ENCODE measurements around the gene LRBA. TPM values are rescaled to one million over a fixed set of nuclear protein-coding genes. Genes with fewer than 3 reads are reported as not detected.

The LRBA gene
- total RNA-seq, 1 experiment from 2014 or later, result 69.1 TPM

- TF ChIP-seq ARID4B (CRISPR knock-in tag; IDR thresholded peaks at IDR 0.05; ENCODE audit: borderline replicate concordance), result no peak
- TF ChIP-seq, protein P1, sequence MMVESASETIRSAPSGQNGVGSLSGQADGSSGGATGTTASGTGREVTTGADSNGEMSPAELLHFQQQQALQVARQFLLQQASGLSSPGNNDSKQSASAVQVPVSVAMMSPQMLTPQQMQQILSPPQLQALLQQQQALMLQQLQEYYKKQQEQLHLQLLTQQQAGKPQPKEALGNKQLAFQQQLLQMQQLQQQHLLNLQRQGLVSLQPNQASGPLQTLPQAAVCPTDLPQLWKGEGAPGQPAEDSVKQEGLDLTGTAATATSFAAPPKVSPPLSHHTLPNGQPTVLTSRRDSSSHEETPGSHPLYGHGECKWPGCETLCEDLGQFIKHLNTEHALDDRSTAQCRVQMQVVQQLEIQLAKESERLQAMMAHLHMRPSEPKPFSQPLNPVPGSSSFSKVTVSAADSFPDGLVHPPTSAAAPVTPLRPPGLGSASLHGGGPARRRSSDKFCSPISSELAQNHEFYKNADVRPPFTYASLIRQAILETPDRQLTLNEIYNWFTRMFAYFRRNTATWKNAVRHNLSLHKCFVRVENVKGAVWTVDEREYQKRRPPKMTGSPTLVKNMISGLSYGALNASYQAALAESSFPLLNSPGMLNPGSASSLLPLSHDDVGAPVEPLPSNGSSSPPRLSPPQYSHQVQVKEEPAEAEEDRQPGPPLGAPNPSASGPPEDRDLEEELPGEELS (CRISPR knock-in tag; IDR thresholded peaks at IDR 0.05), result no peak
- no peak for TF ChIP-seq TP53 (CRISPR knock-in tag; IDR thresholded peaks at IDR 0.05)
Measured at GRCh38 chr4:150853882-150854281, 161.2 kb downstream of the LRBA start (continued).

DNA sequence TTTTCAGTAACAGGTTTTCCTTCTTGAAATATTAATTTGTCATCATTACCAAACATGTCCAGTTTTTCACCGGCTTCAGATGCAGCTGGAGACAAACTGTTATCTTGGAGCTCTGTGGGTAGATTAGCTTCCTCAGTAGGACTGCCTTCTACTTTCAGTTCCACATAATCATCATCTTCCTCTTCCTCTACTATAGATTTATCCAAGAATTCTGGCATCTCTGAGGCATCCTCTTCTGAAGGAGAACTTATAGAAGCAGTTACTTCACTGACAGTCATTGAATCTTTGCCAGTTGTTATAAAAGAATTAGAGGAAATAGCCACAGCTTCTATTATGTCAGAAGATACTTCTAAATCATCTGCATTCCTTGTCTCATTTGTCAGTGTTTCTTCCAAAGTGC, 162.9 kb downstream of the LRBA start:
- Mint-ChIP-seq H3K27me3 (ENCODE audit: low read depth) (no peaks in the 10 kb centered on the region), H3K4me3 (no peak overlapping the region), H3K36me3 (peaks cover 41% of the 10 kb centered on the region), H3K27ac (no peak overlapping the region), H3K9me3 (no peaks in the 10 kb centered on the region), H3K4me1 (peaks cover 8% of the 10 kb centered on the region)
- ChIA-PET POLR2A (no interaction called here), CTCF (interaction anchor here (1.0 kb wide), 1 partner anchor 14 kb away, joined by 6 read pairs; no protein-coding TSS in a partner anchor)
- TF ChIP-seq TCF7 (CRISPR knock-in tag; IDR thresholded peaks at IDR 0.05; ENCODE audit: low read depth), result no peak
- no peak for TF ChIP-seq ZNF138 (CRISPR knock-in tag; conservative IDR thresholded peaks at IDR 0.05)
- no peak for TF ChIP-seq ZNF317 (CRISPR knock-in tag; IDR thresholded peaks at IDR 0.05; ENCODE audit: borderline replicate concordance, low read depth)
- TF ChIP-seq ETV6 (CRISPR knock-in tag; IDR thresholded peaks at IDR 0.05), result no peak
- no peak for TF ChIP-seq ATF3 (CRISPR knock-in tag; conservative IDR thresholded peaks at IDR 0.05)
- no peak for TF ChIP-seq GTF2I (CRISPR knock-in tag; conservative IDR thresholded peaks at IDR 0.05)
- TF ChIP-seq, protein P2, sequence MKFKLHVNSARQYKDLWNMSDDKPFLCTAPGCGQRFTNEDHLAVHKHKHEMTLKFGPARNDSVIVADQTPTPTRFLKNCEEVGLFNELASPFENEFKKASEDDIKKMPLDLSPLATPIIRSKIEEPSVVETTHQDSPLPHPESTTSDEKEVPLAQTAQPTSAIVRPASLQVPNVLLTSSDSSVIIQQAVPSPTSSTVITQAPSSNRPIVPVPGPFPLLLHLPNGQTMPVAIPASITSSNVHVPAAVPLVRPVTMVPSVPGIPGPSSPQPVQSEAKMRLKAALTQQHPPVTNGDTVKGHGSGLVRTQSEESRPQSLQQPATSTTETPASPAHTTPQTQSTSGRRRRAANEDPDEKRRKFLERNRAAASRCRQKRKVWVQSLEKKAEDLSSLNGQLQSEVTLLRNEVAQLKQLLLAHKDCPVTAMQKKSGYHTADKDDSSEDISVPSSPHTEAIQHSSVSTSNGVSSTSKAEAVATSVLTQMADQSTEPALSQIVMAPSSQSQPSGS (CRISPR knock-in tag; IDR thresholded peaks at IDR 0.05; ENCODE audit: borderline replicate concordance, low read depth), result no peak
- TF ChIP-seq NFYB (CRISPR knock-in tag; conservative IDR thresholded peaks at IDR 0.05; ENCODE audit: low read depth), result no peak
- TF ChIP-seq ELF4 (CRISPR knock-in tag; IDR thresholded peaks at IDR 0.05; ENCODE audit: low read depth), result no peak
- TF ChIP-seq ZMAT4 (CRISPR knock-in tag; IDR thresholded peaks at IDR 0.05), result no peak
- no peak for TF ChIP-seq NR1H2 (CRISPR knock-in tag; IDR thresholded peaks at IDR 0.05)
- no peak for TF ChIP-seq SMAD3 (CRISPR knock-in tag; IDR thresholded peaks at IDR 0.05; ENCODE audit: borderline replicate concordance)
- no peak for TF ChIP-seq CTCF (IDR thresholded peaks at IDR 0.05)
- TF ChIP-seq NR2C2 (CRISPR knock-in tag; IDR thresholded peaks at IDR 0.05), result no peak
- TF ChIP-seq NFATC4 (CRISPR knock-in tag; IDR thresholded peaks at IDR 0.05), result no peak
- TF ChIP-seq, protein P3, sequence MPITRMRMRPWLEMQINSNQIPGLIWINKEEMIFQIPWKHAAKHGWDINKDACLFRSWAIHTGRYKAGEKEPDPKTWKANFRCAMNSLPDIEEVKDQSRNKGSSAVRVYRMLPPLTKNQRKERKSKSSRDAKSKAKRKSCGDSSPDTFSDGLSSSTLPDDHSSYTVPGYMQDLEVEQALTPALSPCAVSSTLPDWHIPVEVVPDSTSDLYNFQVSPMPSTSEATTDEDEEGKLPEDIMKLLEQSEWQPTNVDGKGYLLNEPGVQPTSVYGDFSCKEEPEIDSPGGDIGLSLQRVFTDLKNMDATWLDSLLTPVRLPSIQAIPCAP (CRISPR knock-in tag; IDR thresholded peaks at IDR 0.05), result no peak
- no peak for ATAC-seq
- DNase-seq (ENCODE audit: low spot score), result no peak
